ENCODE results near the gene HMGN1.

HMGN1 gene

DNA sequence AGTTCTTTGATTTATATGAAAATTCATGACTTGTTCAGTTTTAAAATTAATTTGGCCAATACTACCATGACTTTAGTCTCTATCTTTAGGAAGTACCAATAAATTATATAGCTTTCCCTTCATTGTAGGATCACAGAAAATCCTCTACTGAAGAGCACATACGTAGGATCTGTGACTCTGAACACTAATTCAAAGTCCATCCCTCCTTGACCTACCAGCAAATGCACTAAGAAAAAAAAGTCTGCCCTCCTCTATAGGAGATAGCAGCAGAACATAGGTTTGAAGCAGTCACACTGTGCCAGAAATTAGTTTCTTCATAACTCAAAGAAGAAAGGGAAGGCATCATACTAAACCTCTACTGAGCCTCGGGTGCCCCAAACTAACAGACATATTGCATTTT, 52.0 kb downstream of the HMGN1 start:
- no peak for DNase-seq (ENCODE audit: low spot score)
